OCI-M2 (cell line): Measurements from ENCODE around the gene C19orf85.

Source experiments
- DNase-seq: peaks from one replicate; lab custom pipeline; 2025; ENCODE audit not compliant: unreplicated experiment; lab: John Stamatoyannopoulos, UW

The C19orf85 gene

DNA sequence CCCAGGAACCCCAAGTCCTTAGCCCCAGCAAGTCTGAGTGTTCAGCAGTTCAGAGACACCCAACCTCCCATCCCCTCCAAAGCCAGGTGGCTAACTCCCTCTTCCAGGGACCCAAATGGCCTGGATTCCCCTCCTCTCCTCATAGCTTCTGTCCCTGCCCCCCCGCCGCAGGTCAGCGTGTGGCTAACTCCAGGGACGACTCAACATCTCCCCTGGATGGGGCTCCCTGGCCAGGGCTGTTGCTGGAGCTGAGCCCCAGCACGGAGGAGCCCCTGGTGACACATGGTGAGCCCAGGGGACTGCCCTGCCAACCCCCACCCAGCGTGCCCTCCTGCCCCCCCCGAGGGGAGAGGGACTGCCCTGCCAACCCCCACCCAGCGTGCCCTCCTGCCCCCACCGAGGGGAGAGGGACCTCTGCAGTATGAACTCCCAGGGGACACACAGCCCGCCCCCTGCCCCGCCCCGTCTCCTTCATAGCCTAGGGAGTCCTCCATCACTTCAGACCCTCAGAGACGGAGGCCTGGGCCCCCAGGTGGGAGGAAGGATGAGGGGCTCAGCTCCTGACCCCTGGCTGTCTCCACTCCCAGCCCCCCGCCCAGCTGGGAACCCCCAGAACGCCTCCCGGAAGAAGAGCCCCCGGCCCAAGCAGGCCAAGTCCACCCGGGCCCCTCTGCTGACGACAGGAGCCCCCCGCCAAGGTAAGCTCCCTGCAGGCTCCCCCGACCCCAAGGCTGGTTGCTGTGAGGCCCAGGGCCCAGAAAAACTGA is 25.3 kb upstream of the C19orf85 start:
- no peak for DNase-seq

- DNase-seq: no peak
Measured at GRCh38 chr19:55488986-55489710, 24.6 kb upstream of the C19orf85 start.

DNA sequence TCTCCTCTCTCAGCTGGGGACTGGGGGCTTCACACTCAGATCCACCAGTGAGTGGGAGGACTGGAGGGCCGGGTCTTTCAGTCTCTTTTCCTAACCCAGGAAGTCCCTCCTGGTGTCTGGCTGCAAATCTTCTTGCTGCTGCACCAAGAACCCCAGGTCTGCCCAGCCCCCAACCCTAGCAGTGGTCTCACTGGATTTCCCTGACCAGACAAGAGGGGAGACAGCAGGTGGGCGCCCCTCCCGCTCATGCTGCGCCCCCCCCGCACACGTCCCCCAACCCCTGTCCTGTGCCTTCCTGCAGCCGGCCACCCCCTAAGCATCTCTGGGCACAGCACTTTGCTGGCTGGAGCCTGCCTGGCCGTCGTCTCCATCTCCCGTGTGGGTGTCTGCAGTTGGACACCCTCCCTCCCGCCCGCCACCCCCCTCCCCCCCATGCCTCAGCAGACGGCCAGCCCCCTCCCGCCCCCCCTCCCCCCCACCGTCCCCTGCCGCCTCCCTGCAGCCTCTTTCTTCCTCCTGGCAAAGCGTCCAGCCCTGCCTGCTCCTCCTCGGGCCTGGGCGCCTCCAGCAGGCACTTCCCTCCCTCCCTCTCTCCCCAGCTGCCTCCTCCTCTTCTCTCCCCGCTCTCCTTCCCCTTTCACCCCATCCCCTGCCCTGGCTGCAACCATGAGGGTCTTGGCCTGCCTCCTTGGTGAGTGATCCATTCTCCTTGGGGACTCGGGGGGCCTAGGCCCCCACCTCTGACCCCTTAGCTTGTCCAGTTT is 23.6 kb upstream of the C19orf85 start, which contains the start of gene SSC5D:
TSS of gene SSC5D (plus strand) at position 513 of the 764 bp plus-strand sequence. CDS start at position 667, 154 bp downstream.
- no peak for DNase-seq

DNA sequence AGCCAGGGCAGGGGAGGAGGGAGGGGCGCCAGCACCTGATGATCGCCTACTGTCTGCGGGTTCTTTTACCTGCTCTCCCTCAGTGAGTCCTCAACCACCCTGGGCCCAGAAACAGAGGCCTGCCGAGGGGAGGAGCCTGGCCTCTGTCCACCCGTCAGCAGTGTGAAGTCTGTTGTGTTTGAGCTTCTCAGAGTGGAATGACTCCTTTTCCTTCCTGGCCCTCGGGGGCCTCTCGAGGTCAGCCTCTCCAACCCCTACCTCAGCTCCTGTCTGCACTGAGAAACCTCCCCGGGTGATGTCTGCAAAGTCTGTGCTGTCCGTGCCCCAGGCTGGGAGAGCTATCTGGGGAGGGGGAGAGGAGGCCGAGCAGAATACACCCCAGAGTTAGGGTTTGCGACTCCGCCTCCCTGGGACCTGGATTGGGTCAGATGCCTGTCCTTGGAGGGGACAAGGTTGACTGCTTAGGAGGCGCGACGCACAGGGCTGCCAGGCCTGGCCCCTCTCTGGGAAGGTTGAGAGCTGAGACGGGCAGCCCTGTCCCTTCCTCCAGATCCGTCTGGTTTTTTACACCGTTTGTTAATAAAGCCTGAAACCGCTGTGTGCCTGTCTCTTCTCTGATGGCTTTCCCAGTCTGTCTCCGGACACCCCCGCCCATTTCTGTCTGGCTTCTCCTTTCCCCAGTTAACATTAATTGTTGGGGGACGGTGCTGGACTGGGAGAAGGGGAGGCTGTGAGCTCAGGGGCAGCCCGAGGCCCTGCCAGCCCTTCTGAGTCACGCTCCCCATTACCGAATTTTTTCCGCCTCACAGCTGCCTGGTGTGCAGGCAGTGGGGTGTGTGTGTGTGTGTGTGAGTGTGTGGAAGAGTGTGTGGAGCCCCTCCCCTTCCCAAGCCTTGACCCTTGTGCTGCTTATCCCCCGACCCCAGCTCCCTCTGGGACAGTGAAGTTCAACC is 22.7 kb upstream of the C19orf85 start:
- no peak for DNase-seq

GRCh38 chr19:55486043-55486970 is 21.8 kb upstream of the C19orf85 start:
- no peak for DNase-seq

DNA sequence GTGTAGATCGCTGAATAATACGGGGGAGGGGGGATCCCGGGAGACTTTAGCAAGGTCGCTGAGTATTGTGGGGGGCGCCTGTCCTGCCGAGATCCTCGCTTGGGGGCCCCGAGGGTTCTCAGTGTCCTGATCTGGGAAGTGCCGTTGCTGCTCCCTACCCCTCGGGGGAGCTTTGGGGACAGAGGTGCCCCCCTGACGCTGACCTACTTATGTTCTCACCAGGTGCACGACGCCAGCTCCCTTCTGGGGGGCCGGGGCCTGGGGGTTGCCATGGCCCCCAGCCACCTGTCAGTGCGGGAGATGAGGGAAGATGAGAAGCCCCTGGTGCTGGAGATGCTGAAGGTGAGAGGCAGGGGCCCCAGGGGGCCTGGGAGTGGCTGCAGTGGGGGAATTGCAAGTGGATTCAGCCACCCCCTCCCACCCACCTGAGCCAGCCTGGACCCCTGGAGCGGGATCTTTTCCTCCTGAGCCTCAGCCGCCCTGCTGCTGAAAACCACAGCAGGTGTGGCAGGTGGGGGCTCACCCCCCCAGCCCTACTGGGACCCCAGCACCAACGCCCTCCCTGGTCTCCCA is 21.0 kb upstream of the C19orf85 start:
- DNase-seq: no peak

DNA sequence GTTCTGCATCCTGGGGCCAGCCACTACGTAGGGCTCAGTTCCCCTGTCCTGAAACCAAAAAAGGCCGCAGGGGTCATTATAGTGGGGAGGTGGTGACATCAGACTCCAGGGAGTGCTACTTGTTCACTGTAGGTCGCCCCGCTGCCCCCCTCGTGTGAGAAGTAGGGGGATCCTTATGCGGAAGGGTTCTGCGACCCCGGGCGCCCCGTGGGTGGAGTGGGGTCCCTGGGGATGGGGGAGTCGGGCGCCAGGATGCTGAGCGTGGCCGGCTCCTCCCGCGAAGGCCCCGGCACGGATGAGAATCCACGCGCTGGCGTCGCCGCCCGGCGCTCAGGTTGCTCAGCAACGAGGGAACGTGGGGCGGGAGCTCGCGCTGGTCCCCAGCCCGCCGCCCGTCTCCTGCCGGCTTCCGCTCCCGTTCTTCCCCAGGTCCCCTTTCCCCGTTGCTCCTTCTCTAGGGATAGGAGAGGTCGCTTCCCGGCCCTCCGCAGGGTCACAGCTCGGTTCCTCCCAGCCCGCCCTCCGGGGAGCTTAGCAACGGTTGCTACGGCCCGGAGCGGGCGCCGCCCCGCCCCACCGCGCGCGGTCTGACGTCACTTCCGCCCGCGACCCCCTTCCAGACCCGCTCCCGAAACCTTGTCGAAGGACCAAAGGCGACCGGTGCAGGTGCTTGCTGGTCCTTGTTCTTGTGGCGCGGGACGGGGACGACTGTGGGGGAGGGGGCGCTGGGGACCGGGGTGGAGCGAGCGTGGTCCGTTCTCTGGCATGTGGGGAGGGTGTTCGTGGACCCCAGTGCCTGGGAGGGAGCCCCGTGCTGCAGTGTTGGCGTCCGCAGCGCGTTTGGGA is 20.3 kb upstream of the C19orf85 start, which contains the start of gene NAT14:
TSS of gene NAT14 (plus strand) at position 596 of the 846 bp plus-strand sequence. CDS start 521 bp downstream, outside the sequence.
- DNase-seq: peak; percentile 13

DNA sequence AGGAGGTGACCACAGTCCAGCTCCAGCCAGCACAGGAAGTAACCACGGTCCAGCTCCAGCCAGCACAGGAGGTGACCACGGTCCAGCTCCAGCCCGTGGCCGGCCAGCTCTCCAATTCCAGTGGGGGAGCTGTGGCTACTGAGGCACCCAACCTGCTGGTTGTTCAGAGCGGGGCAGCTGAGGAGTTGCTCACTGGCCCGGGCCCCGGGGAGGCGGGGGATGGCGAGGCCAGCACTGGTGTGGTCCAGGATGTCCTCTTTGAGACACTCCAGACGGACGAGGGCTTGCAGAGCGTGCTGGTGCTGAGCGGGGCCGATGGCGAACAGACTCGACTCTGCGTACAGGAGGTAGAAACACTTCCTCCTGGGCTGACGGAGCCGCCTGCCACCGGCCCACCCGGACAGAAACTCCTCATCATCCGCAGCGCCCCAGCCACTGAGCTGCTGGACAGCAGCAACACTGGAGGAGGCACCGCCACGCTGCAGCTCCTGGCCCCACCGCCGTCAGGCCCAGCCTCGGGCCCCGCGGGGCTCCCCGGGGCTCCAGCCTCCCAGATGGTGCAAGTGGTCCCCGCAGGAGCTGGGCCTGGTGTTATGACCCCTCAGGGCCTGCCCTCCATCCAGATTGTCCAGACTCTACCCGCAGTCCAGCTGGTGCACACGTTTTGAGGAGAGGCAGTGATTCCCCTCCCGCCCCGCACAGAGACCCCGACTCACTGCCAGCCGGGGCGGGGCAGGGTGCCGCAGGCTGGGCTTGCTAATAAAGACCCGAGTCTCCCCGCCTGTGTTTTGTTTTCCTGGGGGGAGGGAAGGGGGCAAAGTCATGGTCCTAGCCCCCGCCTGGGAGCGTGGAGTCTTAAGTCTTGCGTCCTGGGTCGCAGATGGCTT is 19.4 kb upstream of the C19orf85 start:
- DNase-seq: no peak

- DNase-seq: no peak
Measured at GRCh38 chr19:55482967-55483705, 18.6 kb upstream of the C19orf85 start.

- DNase-seq: no peak
Measured at GRCh38 chr19:55482156-55482961, 17.8 kb upstream of the C19orf85 start.

- no peak for DNase-seq
Measured at GRCh38 chr19:55481794-55482155, 17.2 kb upstream of the C19orf85 start.

GRCh38 chr19:55481148-55481793 is 16.7 kb upstream of the C19orf85 start:
- DNase-seq: no peak

GRCh38 chr19:55479451-55480230 is 15.1 kb upstream of the C19orf85 start:
- no peak for DNase-seq

DNA sequence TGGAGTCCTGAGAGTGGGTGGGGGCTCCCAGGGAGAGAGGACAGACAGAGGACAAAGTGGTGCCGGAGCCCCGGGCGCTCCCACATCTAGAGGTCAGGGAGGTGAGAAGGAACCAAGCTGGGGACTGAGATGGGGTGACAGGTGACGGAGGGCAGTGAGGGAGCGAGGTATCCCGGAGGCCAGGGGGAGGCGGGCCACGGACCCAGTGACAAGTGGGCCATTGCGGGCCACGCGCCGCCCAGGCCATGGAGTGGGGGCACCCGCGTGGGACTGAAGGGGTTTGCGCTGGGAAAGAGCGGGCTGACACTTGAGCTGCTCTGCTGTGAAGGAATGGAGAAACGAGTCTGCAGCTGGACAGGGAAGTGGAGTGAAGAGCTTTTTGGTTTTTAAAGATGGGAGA is 14.5 kb upstream of the C19orf85 start:
- DNase-seq: no peak
